Naive B cell (primary cell): ENCODE results near the gene NMBR. TPM values are rescaled to one million over a fixed set of nuclear protein-coding genes. Genes with fewer than 3 reads are reported as not detected.
"Not testable (repeated sequence)": the region's sequence is repeated elsewhere in the genome, so short reads cannot be mapped to it uniquely, and the experiment has no call there.

ENCODE experiments used
- ATAC-seq, 2 donors: fragments of 150-1000 bp; cut with Tn5 transposase; 2 replicates each; pipeline ENCODE4 v1.10.0; 2021; ENCODE audit warnings: low read depth in 2 of 2, mild to moderate bottlenecking in 2 of 2, moderate library complexity in 2 of 2
- DNase-seq: peaks from one replicate; pipeline ENCODE4 v3.0.0; 2022
- H3K27ac Mint-ChIP-seq, 6 donors: one replicate each; pipeline ENCODE4 v1.8.0; 2020 to 2022; ENCODE audit warnings: mild to moderate bottlenecking in 6 of 6, mixed read lengths in 6 of 6, moderate library complexity in 5 of 6, inconsistent platforms in 2 of 6
- H3K27me3 Mint-ChIP-seq, 3 donors: one replicate each; pipeline ENCODE4 v1.8.0; 2021 to 2022; ENCODE audit warnings: mixed read lengths in 3 of 3, mild to moderate bottlenecking in 1 of 3
- H3K36me3 Mint-ChIP-seq, 2 donors: one replicate each; pipeline ENCODE4 v1.8.0; 2020 to 2022; ENCODE audit warnings: mixed read lengths in 2 of 2, inconsistent platforms in 1 of 2, mild to moderate bottlenecking in 1 of 2
- H3K4me1 Mint-ChIP-seq, 3 donors: one replicate each; pipeline ENCODE4 v1.8.0; 2020 to 2022; ENCODE audit warnings: mixed read lengths in 3 of 3, inconsistent platforms in 1 of 3, mild to moderate bottlenecking in 1 of 3, moderate library complexity in 1 of 3
- H3K4me3 Mint-ChIP-seq, 8 donors: one replicate each; pipeline ENCODE4 v1.8.0; 2020 to 2022; ENCODE audit warnings: mild to moderate bottlenecking in 8 of 8, mixed read lengths in 8 of 8, moderate library complexity in 8 of 8, inconsistent platforms in 2 of 8
- H3K9me3 Mint-ChIP-seq, 7 donors: one replicate each; pipeline ENCODE4 v1.8.0; 2020 to 2022; ENCODE audit warnings: mixed read lengths in 7 of 7, mild to moderate bottlenecking in 5 of 7, inconsistent platforms in 2 of 7, moderate library complexity in 1 of 7
- polyA plus RNA-seq, 6 donors: library from polyadenylated mRNA; unstranded; fragments of 300-500 nt; fragmentation: Illumina TruSeq; gene quantifications; one replicate each; pipeline ENCODE4 v1.2.3, GENCODE V29; 2021; ENCODE audit warnings: low read depth in 6 of 6

NMBR gene
- polyA plus RNA-seq, 6 donors from 2014 or later, result not detected

GRCh38 chr6:142138876-142139275 is 8.0 kb downstream of the NMBR start:
- ATAC-seq (no peak), DNase-seq (no peak)
- H3K27ac Mint-ChIP-seq, result no peak overlapping the region
- H3K9me3 Mint-ChIP-seq, result peaks cover 0 to 4% (median 0%) of the 10 kb centered on the region in 7 donors
- H3K27me3 Mint-ChIP-seq, result peaks cover 9 to 13% (median 10%) of the 10 kb centered on the region in 3 donors
- H3K4me1 Mint-ChIP-seq, result no peaks in the 10 kb centered on the region
- peaks cover 0 to 6% of the 10 kb centered on the region in 2 donors for H3K36me3 Mint-ChIP-seq
- H3K4me3 Mint-ChIP-seq, result no peak overlapping the region

GRCh38 chr6:142132625-142133024 is 14.3 kb downstream of the NMBR start, which contains the start of gene GJE1:
Gene GJE1 (plus strand): TSS chr6:142132925. CDS start chr6:142133159, 234 bp downstream.
- Mint-ChIP-seq H3K4me1 (no peaks in the 10 kb centered on the region), H3K4me3 (no peak within 1 kb of the TSS), H3K27ac (no peak within 1 kb of the TSS), H3K36me3 (no peaks in the 10 kb centered on the region), H3K9me3 (peaks cover 0 to 4% (median 0%) of the 10 kb centered on the region in 7 donors), H3K27me3 (peaks cover 13 to 33% (median 20%) of the 10 kb centered on the region in 3 donors)
- DNase-seq, result no peak
- ATAC-seq, result no peak

- Mint-ChIP-seq H3K4me3 (no peak overlapping the region), H3K36me3 (no peaks in the 10 kb centered on the region), H3K27ac (no peak overlapping the region), H3K4me1 (no peaks in the 10 kb centered on the region), H3K9me3 (no peaks in the 10 kb centered on the region), H3K27me3 (peaks cover 17 to 33% (median 20%) of the 10 kb centered on the region in 3 donors)
- DNase-seq (no peak), ATAC-seq (no peak)
Observed at GRCh38 chr6:142130814-142131213, 16.1 kb downstream of the NMBR start.

- Mint-ChIP-seq H3K4me3 (no peak overlapping the region), H3K36me3 (no peaks in the 10 kb centered on the region), H3K9me3 (no peaks in the 10 kb centered on the region), H3K27me3 (peaks cover 6 to 25% (median 19%) of the 10 kb centered on the region in 3 donors), H3K4me1 (no peaks in the 10 kb centered on the region), H3K27ac (no peak overlapping the region)
- ATAC-seq, result no peak
- DNase-seq, result no peak
Observed at GRCh38 chr6:142121342-142121741, 25.6 kb downstream of the NMBR start.

GRCh38 chr6:142118925-142119324 is 28.0 kb downstream of the NMBR start:
- DNase-seq, result no peak
- Mint-ChIP-seq H3K36me3 (no peaks in the 10 kb centered on the region), H3K27ac (no peak overlapping the region), H3K4me3 (no peak overlapping the region), H3K27me3 (peaks cover 13 to 24% (median 19%) of the 10 kb centered on the region in 3 donors), H3K9me3 (no peaks in the 10 kb centered on the region), H3K4me1 (no peaks in the 10 kb centered on the region)
- ATAC-seq, result no peak

- no peaks in the 10 kb centered on the region for H3K9me3 Mint-ChIP-seq
- ATAC-seq, result no peak
- H3K27ac Mint-ChIP-seq, result no peak overlapping the region
- DNase-seq, result no peak
- H3K27me3 Mint-ChIP-seq, result peaks cover 13 to 24% (median 16%) of the 10 kb centered on the region in 3 donors
- no peaks in the 10 kb centered on the region for H3K36me3 Mint-ChIP-seq
- H3K4me3 Mint-ChIP-seq, result no peak overlapping the region
- H3K4me1 Mint-ChIP-seq, result no peaks in the 10 kb centered on the region
Observed at GRCh38 chr6:142118328-142118727, 28.6 kb downstream of the NMBR start.

GRCh38 chr6:142117366-142117765 is 29.6 kb downstream of the NMBR start:
- no peaks in the 10 kb centered on the region for H3K36me3 Mint-ChIP-seq
- H3K9me3 Mint-ChIP-seq, result no peaks in the 10 kb centered on the region
- no peak for ATAC-seq
- no peak overlapping the region for H3K27ac Mint-ChIP-seq
- H3K4me3 Mint-ChIP-seq, result no peak overlapping the region
- no peak for DNase-seq
- no peaks in the 10 kb centered on the region for H3K4me1 Mint-ChIP-seq
- H3K27me3 Mint-ChIP-seq, result peaks cover 13 to 24% (median 19%) of the 10 kb centered on the region in 3 donors

GRCh38 chr6:142112451-142113061 is 34.4 kb downstream of the NMBR start:
- DNase-seq, result peak; percentile 17
- H3K9me3 Mint-ChIP-seq, result no peaks in the 10 kb centered on the region
- no peaks in the 10 kb centered on the region for H3K36me3 Mint-ChIP-seq
- H3K27me3 Mint-ChIP-seq, result peaks cover 4 to 15% (median 8%) of the 10 kb centered on the region in 3 donors
- no peaks in the 10 kb centered on the region for H3K4me1 Mint-ChIP-seq
- no peak overlapping the region for H3K27ac Mint-ChIP-seq
- ATAC-seq, result peak in 1 of 2 donors; percentile 28
- no peak overlapping the region for H3K4me3 Mint-ChIP-seq

GRCh38 chr6:142110820-142111219 is 36.1 kb downstream of the NMBR start:
- not testable (repeated sequence) for H3K4me1 Mint-ChIP-seq, DNase-seq, ATAC-seq, H3K4me3 Mint-ChIP-seq, H3K9me3 Mint-ChIP-seq, H3K36me3 Mint-ChIP-seq, H3K27ac Mint-ChIP-seq
- peaks cover 2 to 15% (median 4%) of the 10 kb centered on the region in 3 donors for H3K27me3 Mint-ChIP-seq

- not testable (repeated sequence) for H3K4me1 Mint-ChIP-seq, H3K27ac Mint-ChIP-seq, ATAC-seq, H3K9me3 Mint-ChIP-seq, DNase-seq, H3K36me3 Mint-ChIP-seq, H3K4me3 Mint-ChIP-seq
- peaks cover 0 to 15% (median 9%) of the 10 kb centered on the region in 3 donors for H3K27me3 Mint-ChIP-seq
Observed at GRCh38 chr6:142104820-142105219, 42.1 kb downstream of the NMBR start.

GRCh38 chr6:142088858-142089216 is 58.1 kb downstream of the NMBR start:
- Mint-ChIP-seq H3K4me3 (no peak overlapping the region), H3K4me1 (peaks cover 0 to 5% (median 3%) of the 10 kb centered on the region in 3 donors), H3K36me3 (no peaks in the 10 kb centered on the region), H3K9me3 (peaks cover 0 to 7% (median 0%) of the 10 kb centered on the region in 7 donors), H3K27me3 (peaks cover 16 to 25% (median 25%) of the 10 kb centered on the region in 3 donors), H3K27ac (no peak overlapping the region)
- DNase-seq (no peak), ATAC-seq (no peak)

- no peak for DNase-seq
- Mint-ChIP-seq H3K4me1 (peaks cover 0 to 5% (median 3%) of the 10 kb centered on the region in 3 donors), H3K9me3 (peaks cover 0 to 7% (median 0%) of the 10 kb centered on the region in 7 donors), H3K36me3 (no peaks in the 10 kb centered on the region), H3K27ac (no peak overlapping the region), H3K4me3 (peak overlapping the region in 1 of 8 donors; percentile 59), H3K27me3 (peaks cover 16 to 25% (median 25%) of the 10 kb centered on the region in 3 donors)
- no peak for ATAC-seq
Observed at GRCh38 chr6:142087950-142088857, 58.7 kb downstream of the NMBR start.

GRCh38 chr6:142079130-142079529 is 67.8 kb downstream of the NMBR start:
- no peak overlapping the region for H3K4me3 Mint-ChIP-seq
- H3K9me3 Mint-ChIP-seq, result peaks cover 0 to 7% (median 0%) of the 10 kb centered on the region in 7 donors
- ATAC-seq (no peak), DNase-seq (no peak)
- H3K27me3 Mint-ChIP-seq, result peaks cover 0 to 25% (median 4%) of the 10 kb centered on the region in 3 donors
- H3K4me1 Mint-ChIP-seq, result no peaks in the 10 kb centered on the region
- no peaks in the 10 kb centered on the region for H3K36me3 Mint-ChIP-seq
- H3K27ac Mint-ChIP-seq, result no peak overlapping the region
